WERI-Rb-1 (cell line): ENCODE results near the gene NPFFR1.

Experiments
- DNase-seq: peaks from one replicate; pipeline ENCODE4 v3.0.0-alpha.2; 2020
- H3K27ac ChIP-seq: fragments of 250-450 bp; sonication (Bioruptor Pico); 2 replicates; pipeline ENCODE4 v1.5.1; 2020; ENCODE audit warnings: mild to moderate bottlenecking, moderate library complexity
- H3K27me3 ChIP-seq: fragments of 250-450 bp; sonication (Bioruptor Pico); 2 replicates; pipeline ENCODE4 v1.5.1; 2021; ENCODE audit warnings: mild to moderate bottlenecking, low read depth, moderate library complexity; ENCODE audit not compliant: insufficient read depth, severe bottlenecking
- H3K36me3 ChIP-seq: fragments of 250-450 bp; sonication (Bioruptor Pico); 2 replicates; pipeline ENCODE4 v1.5.1; 2020; ENCODE audit warnings: mild to moderate bottlenecking, moderate library complexity
- H3K4me3 ChIP-seq: 2 replicates; pipeline ENCODE4 v1.5.1; 2011; ENCODE audit warnings: low read depth, mild to moderate bottlenecking, control low read depth, low read length
- H3K9me3 ChIP-seq: fragments of 250-450 bp; sonication (Bioruptor Pico); 2 replicates; pipeline ENCODE4 v1.5.1; 2021; ENCODE audit warnings: mild to moderate bottlenecking, moderate library complexity; ENCODE audit not compliant: severe bottlenecking
- CTCF ChIP-seq: IDR thresholded peaks from 2 replicates; pipeline ENCODE4 v1.5.1; 2011; ENCODE audit warnings: low read depth, mild to moderate bottlenecking, control low read depth, inconsistent platforms, low read length

The NPFFR1 gene

DNA sequence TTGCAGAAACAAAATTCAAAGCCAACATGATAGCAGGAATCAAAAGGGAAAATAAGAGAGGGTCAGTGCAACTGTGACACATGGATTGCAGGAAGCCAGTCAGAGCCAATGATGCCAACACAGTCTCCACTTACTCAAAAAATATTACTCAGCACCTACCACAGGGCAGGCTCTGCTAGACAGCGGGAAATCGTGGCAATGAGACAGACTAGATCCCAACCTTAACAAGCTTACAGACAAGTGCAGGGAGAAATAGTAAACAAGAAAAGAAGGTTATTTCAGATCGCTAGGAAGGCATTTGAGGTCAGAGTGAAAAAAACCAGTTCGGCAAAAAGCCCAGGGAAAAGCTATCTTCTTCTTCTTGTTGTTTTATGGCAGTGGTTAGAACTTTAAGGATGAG is 45.2 kb upstream of the NPFFR1 start:
- H3K36me3 ChIP-seq: no peaks in the 10 kb centered on the region
- no peak overlapping the region for H3K27ac ChIP-seq
- no peak for DNase-seq
- H3K9me3 ChIP-seq: no peaks in the 10 kb centered on the region
- H3K4me3 ChIP-seq: no peak overlapping the region
- no peak for TF ChIP-seq CTCF
- H3K27me3 ChIP-seq: no peaks in the 10 kb centered on the region

DNA sequence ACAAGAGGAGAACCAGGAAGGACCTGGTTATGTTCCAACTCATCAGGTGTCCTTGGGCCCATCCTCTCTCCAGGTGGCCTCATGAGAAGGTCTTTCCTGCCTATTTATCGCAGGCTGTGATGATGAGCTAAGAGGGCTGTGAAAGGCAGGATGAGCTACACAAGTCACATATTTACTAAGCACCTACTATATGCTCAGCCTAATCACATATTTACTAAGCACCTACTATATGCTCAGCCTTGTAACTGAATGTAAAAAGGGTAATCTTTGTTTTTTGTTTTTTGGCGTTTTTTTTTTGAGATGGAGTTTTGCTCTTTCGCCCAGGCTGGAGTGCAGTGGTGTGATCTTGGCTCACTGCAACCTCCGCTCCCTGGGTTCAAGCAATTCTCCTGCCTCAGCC is 44.2 kb upstream of the NPFFR1 start:
- no peak for DNase-seq
- Histone ChIP-seq H3K4me3 (no peak overlapping the region), H3K9me3 (no peaks in the 10 kb centered on the region), H3K27ac (no peak overlapping the region), H3K36me3 (peaks cover 5% of the 10 kb centered on the region), H3K27me3 (no peaks in the 10 kb centered on the region)
- TF ChIP-seq CTCF: no peak

GRCh38 chr10:70324951-70325781 is 41.4 kb upstream of the NPFFR1 start:
- H3K4me3 ChIP-seq: no peak overlapping the region
- peaks cover 11% of the 10 kb centered on the region for H3K36me3 ChIP-seq
- H3K27ac ChIP-seq: no peak overlapping the region
- H3K27me3 ChIP-seq: no peaks in the 10 kb centered on the region
- H3K9me3 ChIP-seq: no peaks in the 10 kb centered on the region
- TF ChIP-seq CTCF: no peak
- peak; percentile 34 for DNase-seq

DNA sequence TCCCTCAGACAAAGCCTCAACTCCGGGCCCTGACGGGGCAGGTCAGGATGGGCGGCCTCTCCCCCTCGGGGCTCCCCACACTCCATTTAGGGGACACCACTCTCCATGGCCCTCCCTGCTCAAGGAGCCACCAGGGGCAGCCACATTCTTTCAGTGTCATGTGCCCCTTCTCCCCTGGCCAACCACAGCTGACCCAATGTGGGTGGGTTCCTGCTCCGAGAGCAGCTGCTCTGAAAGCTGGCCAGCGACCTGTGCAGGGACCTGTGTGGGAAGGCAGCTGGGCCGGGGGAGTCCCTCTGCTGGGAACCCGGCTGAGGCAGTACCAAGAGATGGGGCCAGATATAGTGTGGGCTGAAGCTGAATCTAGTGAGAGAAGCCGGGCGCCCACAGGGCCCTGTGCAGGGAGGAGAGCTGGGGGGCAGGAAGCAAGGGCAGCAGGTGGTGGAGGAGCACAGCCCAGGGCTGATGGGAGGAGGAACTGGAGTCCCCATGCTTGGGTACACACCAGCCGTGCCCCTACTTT is 40.6 kb upstream of the NPFFR1 start:
- no peak for DNase-seq
- TF ChIP-seq CTCF: no peak
- no peak overlapping the region for H3K4me3 ChIP-seq
- H3K36me3 ChIP-seq: peaks cover 11% of the 10 kb centered on the region
- H3K27ac ChIP-seq: no peak overlapping the region; the same call in 1 of the 2 replicates
- H3K27me3 ChIP-seq: no peaks in the 10 kb centered on the region
- H3K9me3 ChIP-seq: no peaks in the 10 kb centered on the region

GRCh38 chr10:70323697-70324338 is 40.0 kb upstream of the NPFFR1 start:
- no peak overlapping the region; the same call in 1 of the 2 replicates for H3K27ac ChIP-seq
- H3K4me3 ChIP-seq: no peak overlapping the region
- H3K36me3 ChIP-seq: peaks cover 11% of the 10 kb centered on the region
- TF ChIP-seq CTCF: peak; percentile 44; the same call in 1 of the 2 replicates
- peak; percentile 38 for DNase-seq
- H3K9me3 ChIP-seq: no peaks in the 10 kb centered on the region
- no peaks in the 10 kb centered on the region for H3K27me3 ChIP-seq
